ENCODE measurements around the gene LRIG2.

DNA sequence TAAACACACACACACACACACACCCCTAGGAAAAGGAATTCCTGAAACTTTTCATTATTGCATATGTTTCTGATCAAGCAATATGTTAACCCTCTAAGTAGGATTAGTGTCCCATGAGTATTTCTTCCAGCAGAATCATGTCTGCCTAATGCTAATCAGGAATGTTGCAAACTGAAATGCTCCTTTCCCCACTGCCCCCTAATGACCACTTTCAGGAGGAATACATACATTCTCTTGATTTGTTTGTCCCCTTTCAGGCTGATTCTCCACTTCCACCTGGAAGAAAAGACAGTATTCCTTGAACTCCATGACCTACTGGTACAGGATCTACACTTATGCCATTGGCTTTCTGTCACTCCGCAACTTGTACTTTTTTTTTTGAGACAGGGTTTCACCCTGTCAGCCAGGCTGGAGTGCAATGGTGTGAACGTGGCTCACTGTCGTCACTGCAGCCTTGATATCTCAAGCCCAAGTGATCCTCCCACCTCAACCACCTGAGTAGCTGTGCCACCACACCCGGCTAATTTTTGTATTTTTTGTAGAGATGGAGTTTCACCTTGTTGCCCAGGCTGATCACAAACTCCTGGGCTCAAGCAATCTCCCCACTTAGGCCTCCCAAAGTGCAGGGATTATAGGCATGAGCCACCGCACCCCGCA is 56.7 kb downstream of the LRIG2 start:
- TF ChIP-seq CTCF (IDR thresholded peaks at IDR 0.05; ENCODE audit: insufficient read depth, low read length, poor library complexity, severe bottlenecking) (no peak), EZH2phosphoT487 (conservative IDR thresholded peaks at IDR 0.05; ENCODE audit: low read length) (no peak)
